Activated naive CD4-positive, alpha-beta T cell treated with anti-CD3 and anti-CD28 coated beads, Interleukin-2, amount 50 U/mL, for 72 hours (primary cell): ENCODE measurements around the gene CD72. TPM values are rescaled to one million over a fixed set of nuclear protein-coding genes. Genes with fewer than 3 reads are reported as not detected.
"Not testable (repeated sequence)": the region's sequence is repeated elsewhere in the genome, so short reads cannot be mapped to it uniquely, and the experiment has no call there.

Experiments
- ATAC-seq, 2 donors: fragments of 150-1000 bp; cut with Tn5 transposase; 2 replicates each; pipeline ENCODE4 v1.10.0; 2021; ENCODE audit warnings: mild to moderate bottlenecking in 2 of 2, moderate library complexity in 2 of 2
- DNase-seq, 2 donors: peaks; one replicate each; pipeline ENCODE4 v3.0.0; 2021 to 2022; ENCODE audit warnings: low spot score in 2 of 2
- H3K27ac Mint-ChIP-seq, 2 donors: one replicate each; pipeline ENCODE4 v1.8.0; 2022; ENCODE audit warnings: mild to moderate bottlenecking in 2 of 2, mixed read lengths in 2 of 2
- H3K36me3 Mint-ChIP-seq, 2 donors: one replicate each; pipeline ENCODE4 v1.8.0; 2022; ENCODE audit warnings: mixed read lengths in 2 of 2
- H3K9me3 Mint-ChIP-seq, 2 donors: one replicate each; pipeline ENCODE4 v1.8.0; 2022; ENCODE audit warnings: mixed read lengths in 2 of 2
- total RNA-seq, 2 donors: library from RNA; stranded (reverse); gene quantifications; one replicate each; pipeline ENCODE4 v1.2.3, GENCODE V29; 2022

Gene CD72
- total RNA-seq, 2 donors from 2014 or later: 11.1 to 16.7 TPM

- H3K9me3 Mint-ChIP-seq: no peaks in the 10 kb centered on the region
- no peak overlapping the region for H3K27ac Mint-ChIP-seq
- peaks cover 9 to 18% of the 10 kb centered on the region in 2 donors for H3K36me3 Mint-ChIP-seq
- ATAC-seq (no peak), DNase-seq (no peak)
Measured at GRCh38 chr9:35653611-35654010, 35.4 kb upstream of the CD72 start.

- DNase-seq: no peak
- no peak for ATAC-seq
- no peak overlapping the region for H3K27ac Mint-ChIP-seq
Measured at GRCh38 chr9:35652829-35653209, 34.6 kb upstream of the CD72 start.

GRCh38 chr9:35651956-35652828 is 34.0 kb upstream of the CD72 start:
- ATAC-seq (peak in 1 of 2 donors; percentile 42), DNase-seq (no peak)
- no peaks in the 10 kb centered on the region for H3K9me3 Mint-ChIP-seq
- peaks cover 9 to 20% of the 10 kb centered on the region in 2 donors for H3K36me3 Mint-ChIP-seq
- peak overlapping the region; percentile 81 to 87 for H3K27ac Mint-ChIP-seq

More at GRCh38 chr9:35652829-35653209, 34.6 kb upstream of the CD72 start:
- Mint-ChIP-seq H3K9me3 (no peaks in the 10 kb centered on the region), H3K36me3 (peaks cover 9 to 20% of the 10 kb centered on the region in 2 donors)

GRCh38 chr9:35650341-35651158 is 32.3 kb upstream of the CD72 start, which contains the start of gene SIT1:
SIT1 (minus strand) TSS chr9:35650931; CDS start chr9:35650853, 78 bp downstream.
- no peaks in the 10 kb centered on the region for H3K9me3 Mint-ChIP-seq
- ATAC-seq: peak in 1 of 2 donors; percentile 13
- H3K36me3 Mint-ChIP-seq: peaks cover 9 to 27% of the 10 kb centered on the region in 2 donors
- peak within 1 kb of the TSS; percentile 81 to 87 for H3K27ac Mint-ChIP-seq
- peak in 1 of 2 donors; percentile 37 for DNase-seq

GRCh38 chr9:35649431-35650340 is 31.5 kb upstream of the CD72 start:
- Mint-ChIP-seq H3K36me3 (peaks cover 9 to 29% of the 10 kb centered on the region in 2 donors), H3K27ac (peak overlapping the region; percentile 55 to 87), H3K9me3 (no peaks in the 10 kb centered on the region)
- DNase-seq: peak in 1 of 2 donors; percentile 40
- peak in 1 of 2 donors; percentile 14 for ATAC-seq

GRCh38 chr9:35646533-35647265 is 28.5 kb upstream of the CD72 start:
- peak; percentile 87 to 91 for ATAC-seq
- peaks cover 9 to 42% of the 10 kb centered on the region in 2 donors for H3K36me3 Mint-ChIP-seq
- peak overlapping the region; percentile 85 to 97 for H3K27ac Mint-ChIP-seq
- peak; percentile 92 to 98 for DNase-seq
- H3K9me3 Mint-ChIP-seq: no peaks in the 10 kb centered on the region

- ATAC-seq (peak; percentile 5 to 23), DNase-seq (no peak)
- H3K27ac Mint-ChIP-seq: peak overlapping the region; percentile 85 to 97
- H3K36me3 Mint-ChIP-seq: peaks cover 9 to 47% of the 10 kb centered on the region in 2 donors
- no peaks in the 10 kb centered on the region for H3K9me3 Mint-ChIP-seq
Measured at GRCh38 chr9:35646153-35646532, 27.9 kb upstream of the CD72 start.

GRCh38 chr9:35645736-35646135 is 27.5 kb upstream of the CD72 start:
- not testable (repeated sequence) for DNase-seq, H3K9me3 Mint-ChIP-seq, ATAC-seq
- Mint-ChIP-seq H3K36me3 (peaks cover 9 to 51% of the 10 kb centered on the region in 2 donors), H3K27ac (peak overlapping the region; percentile 85 to 97)

- DNase-seq (no peak), ATAC-seq (no peak)
- Mint-ChIP-seq H3K9me3 (peaks cover 4 to 5% of the 10 kb centered on the region in 2 donors), H3K27ac (no peak overlapping the region), H3K36me3 (peaks cover 0 to 42% of the 10 kb centered on the region in 2 donors)
Measured at GRCh38 chr9:35643046-35643445, 24.8 kb upstream of the CD72 start.

GRCh38 chr9:35641478-35641877 is 23.3 kb upstream of the CD72 start:
- DNase-seq, H3K27ac Mint-ChIP-seq, ATAC-seq: not testable (repeated sequence)
- H3K9me3 Mint-ChIP-seq: peaks cover 4 to 16% of the 10 kb centered on the region in 2 donors
- peaks cover 0 to 51% of the 10 kb centered on the region in 2 donors for H3K36me3 Mint-ChIP-seq

- Mint-ChIP-seq H3K36me3 (peaks cover 0 to 45% of the 10 kb centered on the region in 2 donors), H3K9me3 (peaks cover 4 to 16% of the 10 kb centered on the region in 2 donors), H3K27ac (peak overlapping the region in 1 of 2 donors; percentile 1)
- not testable (repeated sequence) for ATAC-seq, DNase-seq
Measured at GRCh38 chr9:35640431-35640830, 22.2 kb upstream of the CD72 start.

GRCh38 chr9:35639631-35640030 is 21.4 kb upstream of the CD72 start:
- H3K36me3 Mint-ChIP-seq: peaks cover 0 to 43% of the 10 kb centered on the region in 2 donors
- H3K9me3 Mint-ChIP-seq: peaks cover 4 to 16% of the 10 kb centered on the region in 2 donors
- ATAC-seq (peak in 1 of 2 donors; percentile 11), DNase-seq (no peak)
- H3K27ac Mint-ChIP-seq: peak overlapping the region; percentile 83 to 85

GRCh38 chr9:35639225-35639624 is 21.0 kb upstream of the CD72 start:
- peak in 1 of 2 donors; percentile 79 for ATAC-seq
- Mint-ChIP-seq H3K27ac (peak overlapping the region; percentile 83 to 85), H3K36me3 (peaks cover 0 to 39% of the 10 kb centered on the region in 2 donors), H3K9me3 (peaks cover 4 to 16% of the 10 kb centered on the region in 2 donors)
- not testable (repeated sequence) for DNase-seq

- DNase-seq: not testable (repeated sequence)
- Mint-ChIP-seq H3K9me3 (peaks cover 4 to 16% of the 10 kb centered on the region in 2 donors), H3K27ac (peak overlapping the region; percentile 32 to 85), H3K36me3 (peaks cover 0 to 39% of the 10 kb centered on the region in 2 donors)
- ATAC-seq: peak in 1 of 2 donors; percentile 47
Measured at GRCh38 chr9:35638751-35639150, 20.5 kb upstream of the CD72 start.

- ATAC-seq, DNase-seq: not testable (repeated sequence)
- Mint-ChIP-seq H3K36me3 (peaks cover 0 to 32% of the 10 kb centered on the region in 2 donors), H3K9me3 (peaks cover 4 to 16% of the 10 kb centered on the region in 2 donors), H3K27ac (peak overlapping the region in 1 of 2 donors; percentile 26)
Measured at GRCh38 chr9:35637427-35637955, 19.3 kb upstream of the CD72 start.
